HEK293T (cell line): ENCODE results near the gene RGSL1.

ENCODE experiments used
- ARNT ChIP-seq: fragments of 450-650 bp; IDR thresholded peaks from 2 replicates; pipeline ENCODE4 v1.6.1; 2017; ENCODE audit warnings: mild to moderate bottlenecking
- BHLHE40 ChIP-seq: fragments of 450-650 bp; IDR thresholded peaks from 2 replicates; pipeline ENCODE4 v1.6.1; 2016; ENCODE audit warnings: mild to moderate bottlenecking, moderate library complexity, borderline replicate concordance
- ELF4 ChIP-seq: fragments of 450-650 bp; IDR thresholded peaks from 2 replicates; pipeline ENCODE4 v1.6.1; 2017; ENCODE audit warnings: antibody characterized with exemption
- FOXA1 ChIP-seq: fragments of 450-650 bp; IDR thresholded peaks from 2 replicates; pipeline ENCODE4 v1.6.1; 2016; ENCODE audit warnings: mild to moderate bottlenecking
- FOXK2 ChIP-seq: fragments of 450-650 bp; IDR thresholded peaks from 2 replicates; pipeline ENCODE4 v1.6.1; 2016; ENCODE audit warnings: mild to moderate bottlenecking
- FOXM1 ChIP-seq: fragments of 450-650 bp; IDR thresholded peaks from 2 replicates; pipeline ENCODE4 v1.6.1; 2017; ENCODE audit warnings: mild to moderate bottlenecking, borderline replicate concordance
- HDGF ChIP-seq: fragments of 450-650 bp; IDR thresholded peaks from 2 replicates; pipeline ENCODE4 v1.6.1; 2017; ENCODE audit warnings: antibody characterized with exemption, borderline replicate concordance
- LEF1 ChIP-seq: fragments of 450-650 bp; IDR thresholded peaks from 2 replicates; pipeline ENCODE4 v1.6.1; 2017; ENCODE audit warnings: mild to moderate bottlenecking, borderline replicate concordance
- NFRKB ChIP-seq: fragments of 450-650 bp; IDR thresholded peaks from 2 replicates; pipeline ENCODE4 v1.6.1; 2016; ENCODE audit warnings: mild to moderate bottlenecking, moderate library complexity
- PKNOX1 ChIP-seq: fragments of 450-650 bp; IDR thresholded peaks from 2 replicates; pipeline ENCODE4 v1.6.1; 2016
- SP1 ChIP-seq: fragments of 450-650 bp; IDR thresholded peaks from 2 replicates; pipeline ENCODE4 v1.6.1; 2017
- SUZ12 ChIP-seq: fragments of 450-650 bp; IDR thresholded peaks from 2 replicates; pipeline ENCODE4 v1.6.1; 2016; ENCODE audit warnings: mild to moderate bottlenecking
- TARDBP ChIP-seq: fragments of 450-650 bp; IDR thresholded peaks from 2 replicates; pipeline ENCODE4 v1.6.1; 2016
- ZNF384 ChIP-seq: fragments of 450-650 bp; IDR thresholded peaks from 2 replicates; pipeline ENCODE4 v1.6.1; 2016

- TF ChIP-seq FOXM1, result no peak
- no peak for TF ChIP-seq TARDBP
- TF ChIP-seq SP1, result no peak
- no peak for TF ChIP-seq ARNT
- TF ChIP-seq ELF4, result no peak
- no peak for TF ChIP-seq FOXA1
- TF ChIP-seq LEF1, result no peak
- no peak for TF ChIP-seq SUZ12
- no peak for TF ChIP-seq PKNOX1
- TF ChIP-seq ZNF384, result no peak
- no peak for TF ChIP-seq BHLHE40
- TF ChIP-seq FOXK2, result no peak
- no peak for TF ChIP-seq HDGF
- no peak for TF ChIP-seq NFRKB
Measured at GRCh38 chr1:182574156-182574555, 124.2 kb downstream of the RGSL1 start.
